Forelimb muscle (tissue), 1 donor: Measurements from ENCODE around the gene DPYSL5. TPM values are rescaled to one million over a fixed set of nuclear protein-coding genes. Genes with fewer than 3 reads are reported as not detected.

Experiments used
- DNase-seq: peaks from one replicate; pipeline ENCODE4 v3.0.0-alpha.2; 2013; ENCODE audit warnings: low read depth
- polyA plus RNA-seq: library from polyadenylated mRNA; unstranded; fragments of 120-200 nt; gene quantifications from one replicate; pipeline ENCODE4 v1.2.1, GENCODE V29; 2013; ENCODE audit not compliant: insufficient read length

DPYSL5 gene
- polyA plus RNA-seq, 1 donor = 19.1 TPM

DNA sequence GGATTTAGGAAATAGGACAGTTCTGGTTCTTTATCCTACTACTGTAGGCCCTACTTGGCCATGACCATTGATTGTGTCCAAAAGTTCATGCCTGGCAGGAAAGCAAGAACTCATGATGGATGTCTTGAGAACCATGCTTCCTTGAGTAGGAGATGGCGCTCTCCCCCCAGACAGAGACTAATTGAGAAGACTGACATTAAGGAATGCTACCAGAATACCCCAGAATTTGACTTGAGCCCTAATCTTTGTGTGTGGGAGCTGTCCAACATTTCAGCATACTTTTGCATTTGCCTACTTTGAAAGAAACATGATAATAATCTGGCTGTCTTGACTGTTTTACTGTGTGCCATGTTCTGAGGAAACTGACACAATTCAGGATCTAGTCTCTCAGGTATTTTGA is 145.8 kb downstream of the DPYSL5 start:
- no peak for DNase-seq

DNA sequence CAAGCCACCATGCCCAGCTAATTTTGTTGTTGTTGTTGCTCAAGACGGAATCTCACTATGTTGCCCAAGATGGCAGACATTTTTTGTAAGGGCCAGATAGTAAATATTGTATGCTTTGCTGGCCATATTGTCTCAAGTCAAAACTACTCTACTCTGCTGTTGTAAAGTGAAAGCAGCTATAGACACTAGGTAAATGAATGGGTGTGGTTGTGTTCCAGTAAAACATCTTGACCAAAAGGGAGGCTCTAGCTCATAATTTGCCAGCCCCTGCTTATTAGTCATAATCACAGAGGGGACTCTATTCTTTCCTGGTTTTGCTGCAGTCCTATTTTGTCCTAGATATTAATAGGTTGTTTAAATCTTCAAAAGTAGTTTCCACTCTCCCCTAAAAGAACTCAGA is 147.1 kb downstream of the DPYSL5 start:
- DNase-seq = no peak

DNA sequence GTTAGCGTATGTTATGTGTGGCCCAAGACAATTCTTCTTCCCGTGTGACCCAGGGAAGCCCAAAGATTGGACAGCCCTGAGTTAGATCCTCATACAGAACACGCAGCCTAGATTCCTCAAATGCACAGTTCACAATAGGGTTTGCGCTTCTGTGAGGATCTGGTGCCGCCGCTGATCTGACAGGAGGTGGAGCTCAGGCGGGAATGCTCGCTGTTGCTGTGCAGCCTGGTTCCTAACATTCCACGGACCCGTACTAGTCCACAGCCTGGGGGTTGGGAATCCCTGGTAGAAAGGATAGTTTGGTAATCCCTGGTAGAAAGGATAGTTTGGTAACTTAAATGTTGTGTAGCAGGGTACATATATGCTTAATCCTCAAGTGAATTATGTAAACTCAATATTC is 149.5 kb downstream of the DPYSL5 start:
- DNase-seq = no peak

GRCh38 chr2:26998323-26998722 is 150.4 kb downstream of the DPYSL5 start:
- no peak for DNase-seq

Other genes starting within 250 kb of the DPYSL5 start
- gene CIB4, start 206.8 kb upstream of the DPYSL5 start, polyA plus RNA-seq = not detected
- gene KCNK3, start 155.4 kb upstream of the DPYSL5 start, polyA plus RNA-seq = 1.6 TPM
- 9.0 TPM for gene SLC35F6, start 83.8 kb upstream of the DPYSL5 start, polyA plus RNA-seq
- 3.5 TPM for gene CENPA, start 62.1 kb upstream of the DPYSL5 start, polyA plus RNA-seq
- gene MAPRE3, start 122.5 kb downstream of the DPYSL5 start, polyA plus RNA-seq = 28.0 TPM
- 68.0 TPM for gene TMEM214, start 184.8 kb downstream of the DPYSL5 start, polyA plus RNA-seq
- gene AGBL5, start 203.5 kb downstream of the DPYSL5 start, polyA plus RNA-seq = 17.2 TPM
- gene OST4, start 223.5 kb downstream of the DPYSL5 start, polyA plus RNA-seq = 228 TPM
- 61.4 TPM for gene EMILIN1, start 230.5 kb downstream of the DPYSL5 start, polyA plus RNA-seq
- gene KHK, start 238.6 kb downstream of the DPYSL5 start, polyA plus RNA-seq = 1.9 TPM